Measurements from ENCODE around the gene KCNV2. TPM values are rescaled to one million over a fixed set of nuclear protein-coding genes. Genes with fewer than 3 reads are reported as not detected.

Gene KCNV2
- total RNA-seq, 1 donor from 2014 or later, result not detected

- intact Hi-C loops (cut with micrococcal nuclease), result no loop called here
- Mint-ChIP-seq H3K27me3 (no peaks in the 10 kb centered on the region), H3K4me1 (no peaks in the 10 kb centered on the region), H3K27ac (no peak overlapping the region), H3K4me3 (no peak overlapping the region), H3K9me3 (peaks cover 14% of the 10 kb centered on the region), H3K36me3 (ENCODE audit: low read depth) (peaks cover 85% of the 10 kb centered on the region)
- TF ChIP-seq CTCF (IDR thresholded peaks at IDR 0.05), result no peak
- POLR2A ChIA-PET, result no interaction called here
- DNase-seq (no peak), ATAC-seq (ENCODE audit: low read depth) (no peak)
- CTCF ChIA-PET, result no interaction called here
Measured at GRCh38 chr9:2771661-2772060, 54.4 kb downstream of the KCNV2 start.

GRCh38 chr9:2777454-2777853 is 60.1 kb downstream of the KCNV2 start:
- no peak overlapping the region for H3K27ac Mint-ChIP-seq
- no peak overlapping the region for H3K4me3 Mint-ChIP-seq
- ChIA-PET CTCF (no interaction called here), POLR2A (no interaction called here)
- peaks cover 20% of the 10 kb centered on the region for H3K9me3 Mint-ChIP-seq
- H3K36me3 Mint-ChIP-seq (ENCODE audit: low read depth), result peaks cover 91% of the 10 kb centered on the region
- ATAC-seq (ENCODE audit: low read depth), result no peak
- H3K27me3 Mint-ChIP-seq, result no peaks in the 10 kb centered on the region
- H3K4me1 Mint-ChIP-seq, result no peaks in the 10 kb centered on the region
- intact Hi-C loops (cut with micrococcal nuclease), result no loop called here
- DNase-seq, result no peak
- TF ChIP-seq CTCF (IDR thresholded peaks at IDR 0.05), result no peak

- no peak for DNase-seq
Measured at GRCh38 chr9:2778816-2779215, 61.5 kb downstream of the KCNV2 start.

More at GRCh38 chr9:2778816-2779215, 61.5 kb downstream of the KCNV2 start:
- H3K36me3 Mint-ChIP-seq (ENCODE audit: low read depth), result peaks cover 86% of the 10 kb centered on the region
- intact Hi-C loops (cut with micrococcal nuclease), result no loop called here
- peaks cover 13% of the 10 kb centered on the region for H3K9me3 Mint-ChIP-seq
- TF ChIP-seq CTCF (IDR thresholded peaks at IDR 0.05), result no peak
- no peaks in the 10 kb centered on the region for H3K27me3 Mint-ChIP-seq
- no peaks in the 10 kb centered on the region for H3K4me1 Mint-ChIP-seq
- H3K4me3 Mint-ChIP-seq, result no peak overlapping the region
- no peak for ATAC-seq (ENCODE audit: low read depth)
- ChIA-PET POLR2A (interaction anchor here (0.5 kb wide), 1 partner anchor 493 kb away, joined by 5 read pairs; no protein-coding TSS in a partner anchor), CTCF (no interaction called here)
- H3K27ac Mint-ChIP-seq, result no peak overlapping the region

Other genes with a start within 250 kb of the KCNV2 start
- gene VLDLR, start 95.7 kb upstream of the KCNV2 start, total RNA-seq, result 1.1 and 1.3 TPM in 2 replicates
- gene PUM3, start 126.6 kb downstream of the KCNV2 start, total RNA-seq, result 64.5 and 72.8 TPM in 2 replicates